ENCODE results near the gene TMEM120A.

DNA sequence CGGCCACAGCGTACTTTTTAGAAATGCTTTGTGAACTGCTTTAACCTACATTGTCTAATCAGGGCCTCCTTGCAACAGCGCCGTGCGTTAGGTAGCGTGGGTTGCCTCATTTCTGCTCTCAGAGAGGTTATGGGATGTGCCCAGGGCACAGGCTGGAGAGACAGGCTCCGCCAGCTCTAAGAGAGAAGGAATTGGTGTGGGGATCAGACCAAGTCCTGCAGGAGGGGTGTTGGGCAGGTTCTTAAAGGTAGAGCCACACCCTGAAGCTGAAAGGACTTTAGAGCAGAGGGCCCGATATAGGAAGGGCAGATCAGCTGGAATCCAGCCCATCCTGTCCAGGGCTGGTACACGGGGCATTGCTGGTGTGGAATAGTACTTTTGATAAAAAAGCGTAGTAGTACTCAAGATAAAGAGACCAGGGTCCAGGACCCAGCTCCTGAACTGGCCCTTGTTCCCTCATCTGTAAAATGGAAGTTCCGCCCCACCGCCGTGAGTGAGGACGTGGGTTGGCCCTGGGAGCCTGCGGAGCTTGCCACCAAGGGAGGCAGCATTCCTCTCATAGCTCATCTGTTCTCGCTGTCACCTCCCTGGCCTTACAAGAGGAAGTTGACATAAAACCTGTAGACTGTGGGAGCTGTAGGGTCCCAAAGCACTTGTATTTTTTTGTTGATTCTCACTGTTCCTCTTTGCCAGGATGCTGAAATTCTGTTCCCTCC is 37.2 kb downstream of the TMEM120A start:
- TF ChIP-seq, protein P1, sequence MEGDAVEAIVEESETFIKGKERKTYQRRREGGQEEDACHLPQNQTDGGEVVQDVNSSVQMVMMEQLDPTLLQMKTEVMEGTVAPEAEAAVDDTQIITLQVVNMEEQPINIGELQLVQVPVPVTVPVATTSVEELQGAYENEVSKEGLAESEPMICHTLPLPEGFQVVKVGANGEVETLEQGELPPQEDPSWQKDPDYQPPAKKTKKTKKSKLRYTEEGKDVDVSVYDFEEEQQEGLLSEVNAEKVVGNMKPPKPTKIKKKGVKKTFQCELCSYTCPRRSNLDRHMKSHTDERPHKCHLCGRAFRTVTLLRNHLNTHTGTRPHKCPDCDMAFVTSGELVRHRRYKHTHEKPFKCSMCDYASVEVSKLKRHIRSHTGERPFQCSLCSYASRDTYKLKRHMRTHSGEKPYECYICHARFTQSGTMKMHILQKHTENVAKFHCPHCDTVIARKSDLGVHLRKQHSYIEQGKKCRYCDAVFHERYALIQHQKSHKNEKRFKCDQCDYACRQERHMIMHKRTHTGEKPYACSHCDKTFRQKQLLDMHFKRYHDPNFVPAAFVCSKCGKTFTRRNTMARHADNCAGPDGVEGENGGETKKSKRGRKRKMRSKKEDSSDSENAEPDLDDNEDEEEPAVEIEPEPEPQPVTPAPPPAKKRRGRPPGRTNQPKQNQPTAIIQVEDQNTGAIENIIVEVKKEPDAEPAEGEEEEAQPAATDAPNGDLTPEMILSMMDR (IDR thresholded peaks at IDR 0.05; ENCODE audit: insufficient read depth, low read depth, low read length), result no peak
- no peak for TF ChIP-seq EZH2 (IDR thresholded peaks at IDR 0.05; ENCODE audit: insufficient read depth, low read length)
